ENCODE data around the gene TRHDE.

- TF ChIP-seq CTCF (conservative IDR thresholded peaks at IDR 0.05 in 1 of 2, IDR thresholded peaks at IDR 0.05 in 1 of 2; ENCODE audit: low read depth in 1 of 2, low read length in 2 of 2) (no peak), EZH2 (IDR thresholded peaks at IDR 0.05; ENCODE audit: low read length, missing control alignments) (no peak)
Measured at GRCh38 chr12:72273851-72274351, 1.7 kb downstream of the TRHDE start.

All from fibroblast of lung (primary cell).